ENCODE measurements around the gene SEC22A. TPM values are rescaled to one million over a fixed set of nuclear protein-coding genes. Genes with fewer than 3 reads are reported as not detected.

The SEC22A gene
- total RNA-seq, 1 experiment from 2014 or later: 16.2 TPM

GRCh38 chr3:123285931-123286307 lies 84.2 kb downstream of the SEC22A start:
- POLR2A ChIA-PET: interaction anchor here (1.5 kb wide), 1 partner anchor 11 kb away, joined by 3 read pairs; no protein-coding TSS in a partner anchor
- Mint-ChIP-seq H3K4me1 (ENCODE audit: insufficient read depth, unreplicated experiment) (no peaks in the 10 kb centered on the region), H3K9me3 (ENCODE audit: unreplicated experiment) (no peaks in the 10 kb centered on the region), H3K4me3 (ENCODE audit: unreplicated experiment) (no peak overlapping the region), H3K27me3 (ENCODE audit: insufficient read depth, unreplicated experiment) (peaks cover 26% of the 10 kb centered on the region), H3K27ac (ENCODE audit: low read depth, unreplicated experiment) (no peak overlapping the region), H3K36me3 (ENCODE audit: insufficient read depth, unreplicated experiment) (peaks cover 4% of the 10 kb centered on the region)
- TF ChIP-seq, protein P1, sequence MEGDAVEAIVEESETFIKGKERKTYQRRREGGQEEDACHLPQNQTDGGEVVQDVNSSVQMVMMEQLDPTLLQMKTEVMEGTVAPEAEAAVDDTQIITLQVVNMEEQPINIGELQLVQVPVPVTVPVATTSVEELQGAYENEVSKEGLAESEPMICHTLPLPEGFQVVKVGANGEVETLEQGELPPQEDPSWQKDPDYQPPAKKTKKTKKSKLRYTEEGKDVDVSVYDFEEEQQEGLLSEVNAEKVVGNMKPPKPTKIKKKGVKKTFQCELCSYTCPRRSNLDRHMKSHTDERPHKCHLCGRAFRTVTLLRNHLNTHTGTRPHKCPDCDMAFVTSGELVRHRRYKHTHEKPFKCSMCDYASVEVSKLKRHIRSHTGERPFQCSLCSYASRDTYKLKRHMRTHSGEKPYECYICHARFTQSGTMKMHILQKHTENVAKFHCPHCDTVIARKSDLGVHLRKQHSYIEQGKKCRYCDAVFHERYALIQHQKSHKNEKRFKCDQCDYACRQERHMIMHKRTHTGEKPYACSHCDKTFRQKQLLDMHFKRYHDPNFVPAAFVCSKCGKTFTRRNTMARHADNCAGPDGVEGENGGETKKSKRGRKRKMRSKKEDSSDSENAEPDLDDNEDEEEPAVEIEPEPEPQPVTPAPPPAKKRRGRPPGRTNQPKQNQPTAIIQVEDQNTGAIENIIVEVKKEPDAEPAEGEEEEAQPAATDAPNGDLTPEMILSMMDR (IDR thresholded peaks at IDR 0.05; ENCODE audit: unreplicated experiment): no peak
- BruUV-seq (replicated peaks): no TSS peak
- DNase-seq (ENCODE audit: unreplicated experiment): no peak
- intact Hi-C loops (cut with micrococcal nuclease): no loop called here
- CTCF ChIA-PET: interaction anchor here (0.5 to 1.3 kb wide), 7 partner anchors 9 to 982 kb away, joined by 3 to 4 read pairs (median 3); no protein-coding TSS in a partner anchor

DNA sequence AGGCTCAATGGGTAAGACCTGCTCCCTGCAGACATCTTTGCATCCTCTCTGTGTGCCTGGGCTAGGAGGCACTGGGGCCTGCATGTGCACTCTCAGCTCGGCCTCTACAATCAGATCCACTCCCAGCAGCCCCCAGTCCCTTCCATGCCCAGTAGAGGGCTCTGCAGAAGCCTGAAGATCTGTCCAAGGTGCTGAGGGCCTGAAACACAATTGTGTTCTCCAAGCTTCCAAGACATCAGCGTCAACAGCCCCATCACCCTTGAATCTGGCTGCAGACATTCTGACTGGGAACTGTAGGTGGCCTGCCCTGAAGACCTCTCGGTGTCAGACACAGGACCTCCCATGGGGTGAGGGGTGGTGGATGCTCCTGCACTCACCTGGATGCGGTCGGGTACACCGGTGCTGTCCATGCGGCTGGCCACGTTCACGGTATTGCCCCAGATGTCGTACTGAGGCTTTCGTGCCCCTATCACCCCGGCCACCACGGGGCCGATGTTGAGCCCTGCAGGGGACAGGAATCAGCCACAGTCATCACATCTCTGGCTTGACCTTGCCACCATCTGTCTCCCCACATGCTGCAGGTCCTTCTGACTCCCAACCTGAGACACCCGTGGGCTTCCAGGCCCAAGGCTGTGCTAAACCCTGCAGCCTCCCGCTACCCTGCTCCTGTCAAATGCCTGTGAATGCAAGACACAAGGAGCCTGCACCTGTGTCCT lies 84.7 kb downstream of the SEC22A start:
- BruUV-seq (replicated peaks): no TSS peak
- Mint-ChIP-seq H3K27me3 (ENCODE audit: insufficient read depth, unreplicated experiment) (peaks cover 32% of the 10 kb centered on the region), H3K36me3 (ENCODE audit: insufficient read depth, unreplicated experiment) (peaks cover 4% of the 10 kb centered on the region), H3K9me3 (ENCODE audit: unreplicated experiment) (no peaks in the 10 kb centered on the region), H3K27ac (ENCODE audit: low read depth, unreplicated experiment) (no peak overlapping the region), H3K4me3 (ENCODE audit: unreplicated experiment) (no peak overlapping the region), H3K4me1 (ENCODE audit: insufficient read depth, unreplicated experiment) (no peaks in the 10 kb centered on the region)
- CTCF ChIA-PET: interaction anchor here (0.6 to 1.0 kb wide), 4 partner anchors 15 to 982 kb away, joined by 3 to 4 read pairs (median 3); no protein-coding TSS in a partner anchor
- POLR2A ChIA-PET: interaction anchor here (1.5 kb wide), 1 partner anchor 11 kb away, joined by 3 read pairs; no protein-coding TSS in a partner anchor
- intact Hi-C loops (cut with micrococcal nuclease): no loop called here
- TF ChIP-seq, protein P1 (IDR thresholded peaks at IDR 0.05; ENCODE audit: unreplicated experiment): peak; percentile 72
- DNase-seq (ENCODE audit: unreplicated experiment): peak; percentile 73

DNA sequence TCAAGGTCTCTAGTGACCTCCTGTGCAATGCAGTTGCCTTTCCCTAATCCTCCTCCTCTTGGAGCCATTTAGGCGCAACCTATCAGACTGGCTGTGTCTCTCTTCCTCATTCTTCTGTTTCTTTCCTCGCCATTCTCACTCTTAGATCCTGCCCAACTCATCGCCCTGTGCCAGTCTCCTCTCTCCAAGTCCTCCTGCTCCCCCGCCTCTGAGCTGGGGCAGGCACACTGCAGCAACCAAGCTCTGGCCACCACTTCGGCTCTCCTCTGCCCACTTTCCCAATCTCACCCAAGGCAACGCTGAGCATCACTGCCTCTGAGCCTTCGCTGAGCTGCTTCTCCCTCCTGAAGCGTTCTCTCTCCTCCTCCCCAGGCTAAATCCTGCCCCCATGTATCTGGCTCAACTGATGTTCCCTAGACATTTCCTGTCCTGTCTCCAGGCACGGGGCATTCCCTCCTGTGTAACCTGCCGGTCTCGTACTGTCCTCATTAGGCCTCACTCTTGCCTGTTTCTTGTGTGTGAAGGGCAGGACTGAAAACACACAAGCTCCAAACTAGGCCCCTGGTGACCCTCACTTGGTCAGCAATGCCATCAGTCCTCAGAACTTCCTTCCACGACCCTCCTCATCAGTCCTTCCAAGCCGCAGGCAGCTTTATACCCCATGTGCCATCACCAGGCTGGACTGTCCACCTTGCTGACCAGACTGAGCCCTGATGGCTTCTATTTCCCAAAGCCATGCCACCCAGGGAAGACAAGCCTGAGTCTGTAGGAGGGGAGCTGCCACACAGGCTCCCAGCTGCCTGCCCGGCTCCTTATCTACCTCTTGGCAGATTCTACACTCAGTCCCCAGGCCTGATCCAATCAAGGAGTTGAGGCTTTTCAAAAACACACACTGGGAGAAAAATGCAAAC lies 85.6 kb downstream of the SEC22A start:
- Mint-ChIP-seq H3K36me3 (ENCODE audit: insufficient read depth, unreplicated experiment) (peaks cover 4% of the 10 kb centered on the region), H3K4me3 (ENCODE audit: unreplicated experiment) (no peak overlapping the region), H3K9me3 (ENCODE audit: unreplicated experiment) (no peaks in the 10 kb centered on the region), H3K4me1 (ENCODE audit: insufficient read depth, unreplicated experiment) (no peaks in the 10 kb centered on the region), H3K27me3 (ENCODE audit: insufficient read depth, unreplicated experiment) (peaks cover 40% of the 10 kb centered on the region), H3K27ac (ENCODE audit: low read depth, unreplicated experiment) (no peak overlapping the region)
- ChIA-PET CTCF (interaction anchor here (0.6 to 1.1 kb wide), 5 partner anchors 10 to 290 kb away, joined by 3 to 5 read pairs (median 3); no protein-coding TSS in a partner anchor), POLR2A (interaction anchor here (1.5 kb wide), 1 partner anchor 12 kb away, joined by 3 read pairs; no protein-coding TSS in a partner anchor)
- TF ChIP-seq, protein P1 (IDR thresholded peaks at IDR 0.05; ENCODE audit: unreplicated experiment): no peak
- intact Hi-C loops (cut with micrococcal nuclease): no loop called here
- BruUV-seq (replicated peaks): no TSS peak
- no peak for DNase-seq (ENCODE audit: unreplicated experiment)

DNA sequence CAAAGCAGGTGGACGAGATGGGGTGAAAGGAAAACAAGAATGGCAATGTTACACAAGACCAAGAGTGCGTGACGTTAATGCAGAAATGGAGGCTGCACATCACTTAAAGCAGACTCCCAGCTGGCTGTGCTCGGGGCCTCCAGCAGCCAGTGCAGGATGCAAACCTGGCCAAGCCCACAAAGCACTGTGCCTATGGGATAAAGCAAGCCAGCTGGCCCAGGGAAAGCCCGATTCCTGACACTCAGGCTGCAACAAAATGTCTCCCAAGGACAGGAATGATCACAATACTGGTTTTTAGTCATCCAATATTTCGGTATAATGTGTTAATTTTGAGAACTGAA lies 86.2 kb downstream of the SEC22A start:
- H3K4me3 Mint-ChIP-seq (ENCODE audit: unreplicated experiment): no peak overlapping the region
- H3K36me3 Mint-ChIP-seq (ENCODE audit: insufficient read depth, unreplicated experiment): peaks cover 4% of the 10 kb centered on the region
- DNase-seq (ENCODE audit: unreplicated experiment): no peak
- H3K27ac Mint-ChIP-seq (ENCODE audit: low read depth, unreplicated experiment): no peak overlapping the region
- intact Hi-C loops (cut with micrococcal nuclease): no loop called here
- no TSS peak for BruUV-seq (replicated peaks)
- ChIA-PET POLR2A (no interaction called here), CTCF (interaction anchor here (1.1 kb wide), 1 partner anchor 9 kb away, joined by 5 read pairs; no protein-coding TSS in a partner anchor)
- TF ChIP-seq, protein P1 (IDR thresholded peaks at IDR 0.05; ENCODE audit: unreplicated experiment): no peak
- H3K27me3 Mint-ChIP-seq (ENCODE audit: insufficient read depth, unreplicated experiment): peaks cover 43% of the 10 kb centered on the region
- no peaks in the 10 kb centered on the region for H3K4me1 Mint-ChIP-seq (ENCODE audit: insufficient read depth, unreplicated experiment)
- H3K9me3 Mint-ChIP-seq (ENCODE audit: unreplicated experiment): no peaks in the 10 kb centered on the region
